Uterus (tissue), 4 donors: Measurements from ENCODE around the gene STRADA. TPM values are rescaled to one million over a fixed set of nuclear protein-coding genes. Genes with fewer than 3 reads are reported as not detected.
A peak's percentile ranks its signal among the peaks of the same experiment; 100 is the strongest.

Source experiments
- DNase-seq, 2 donors: peaks; one replicate each; pipeline ENCODE4 v3.0.0-alpha.2; 2019 to 2020
- H3K27ac ChIP-seq, 2 donors: fragments of 200-600 bp; sonication (generic); 1 replicate in 1 of 2; 2 replicates in 1 of 2; pipeline ENCODE4 v1.5.1; 2016 to 2018
- H3K27me3 ChIP-seq, 2 donors: fragments of 200-600 bp; sonication (generic); one replicate each; pipeline ENCODE4 v1.5.1; 2018 to 2019; ENCODE audit warnings: control low read depth in 1 of 2
- H3K36me3 ChIP-seq, 2 donors: fragments of 200-600 bp; sonication (generic); one replicate each; pipeline ENCODE4 v1.5.1; 2019; ENCODE audit warnings: control low read depth in 1 of 2
- H3K4me1 ChIP-seq, 2 donors: fragments of 200-600 bp; sonication (generic); one replicate each; pipeline ENCODE4 v1.5.1; 2018 to 2019; ENCODE audit warnings: control low read depth in 1 of 2
- H3K4me3 ChIP-seq, 2 donors: fragments of 200-600 bp; sonication (generic); 1 replicate in 1 of 2; 2 replicates in 1 of 2; pipeline ENCODE4 v1.5.1; 2018 to 2019; ENCODE audit warnings: mild to moderate bottlenecking in 1 of 2
- H3K9me3 ChIP-seq, 2 donors: fragments of 200-600 bp; sonication (generic); one replicate each; pipeline ENCODE4 v1.5.1; 2019; ENCODE audit warnings: control low read depth in 1 of 2
- POLR2A ChIP-seq, 2 donors: fragments of 450-650 bp; IDR thresholded peaks; one replicate each; pipeline ENCODE4 v1.6.1; 2016; ENCODE audit warnings: antibody characterized with exemption in 2 of 2, mild to moderate bottlenecking in 1 of 2, moderate library complexity in 1 of 2
- intact Hi-C: fragments of 100-400 bp; cut with DNase I; formaldehyde crosslinking; loops from one replicate; pipeline ENCODE4 v1.15.1; 2023; ENCODE audit warnings: low total_unique reads
- total RNA-seq, 4 donors: library from RNA; depleted of rRNA in 3 of 4; stranded (reverse); fragments of >200 nt in 3 of 4; gene quantifications; one replicate each; pipeline versions ENCODE4 v1.1.0 to v1.2.4, GENCODE V29; 2014 to 2023
- TF ChIP-seq, protein P1 (sequence below), 4 experiments: fragments of 200-600 bp in 2 of 4; fragments of 450-650 bp in 2 of 4; sonication (generic) in 2 of 4; IDR thresholded peaks; one replicate each; pipeline ENCODE4 v1.5.1; 2016 to 2019; ENCODE audit warnings: antibody characterized with exemption in 4 of 4, mild to moderate bottlenecking in 2 of 4, moderate library complexity in 1 of 4
- donor health status: DM: yes; HTN: yes; CAD: no.

The STRADA gene
- total RNA-seq, 4 donors from 2014 or later, result 14.1 to 60.9 (median 27.9) TPM

DNA sequence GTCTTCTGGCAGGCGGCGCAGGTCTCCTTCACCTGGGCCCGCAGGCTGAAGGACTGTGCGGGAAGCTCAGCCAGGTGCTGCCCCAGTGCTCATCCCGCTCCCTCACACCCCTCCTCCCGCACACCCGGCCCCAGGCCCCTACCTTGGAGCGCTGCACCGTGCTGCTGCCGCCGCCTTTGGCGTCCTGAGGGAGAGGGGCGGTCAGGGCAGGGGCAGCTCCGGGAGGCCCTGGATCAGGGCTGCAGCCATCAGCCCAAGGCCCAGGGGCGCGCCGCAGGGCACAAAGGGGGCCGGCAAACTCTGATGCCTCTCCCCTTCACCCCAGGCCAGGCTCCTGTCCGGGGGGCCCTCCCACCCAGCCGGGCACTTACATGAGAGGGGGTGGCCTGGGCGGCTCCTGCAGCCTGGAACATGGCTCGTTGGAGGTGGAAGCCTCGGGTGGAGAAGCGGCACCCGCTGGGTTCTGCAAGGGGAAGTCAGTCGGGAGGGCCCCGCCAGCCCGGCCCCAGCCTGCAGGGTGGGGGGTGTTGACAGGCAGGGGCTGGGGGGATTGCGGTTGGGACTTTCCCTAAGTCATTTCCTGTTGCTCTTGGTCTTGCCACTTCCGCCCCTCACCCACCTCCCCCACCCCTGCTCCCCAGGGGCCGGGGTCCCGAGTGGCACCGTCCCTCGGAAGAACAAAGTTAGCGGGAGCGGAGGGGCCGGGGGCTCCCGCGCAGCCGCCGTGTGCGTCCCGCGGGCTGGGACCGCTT, 42.5 kb downstream of the STRADA start:
- DNase-seq, result peak in 1 of 2 donors; percentile 33
- Histone ChIP-seq H3K36me3 (no peaks in the 10 kb centered on the region), H3K27ac (peak overlapping the region; percentile 31 to 73), H3K27me3 (no peaks in the 10 kb centered on the region), H3K4me3 (peak overlapping the region in 1 of 2 donors; percentile 64), H3K9me3 (no peaks in the 10 kb centered on the region), H3K4me1 (peaks cover 0 to 10% of the 10 kb centered on the region in 2 donors)
- no peak for TF ChIP-seq POLR2A (IDR thresholded peaks at IDR 0.05)
- TF ChIP-seq, protein P1, sequence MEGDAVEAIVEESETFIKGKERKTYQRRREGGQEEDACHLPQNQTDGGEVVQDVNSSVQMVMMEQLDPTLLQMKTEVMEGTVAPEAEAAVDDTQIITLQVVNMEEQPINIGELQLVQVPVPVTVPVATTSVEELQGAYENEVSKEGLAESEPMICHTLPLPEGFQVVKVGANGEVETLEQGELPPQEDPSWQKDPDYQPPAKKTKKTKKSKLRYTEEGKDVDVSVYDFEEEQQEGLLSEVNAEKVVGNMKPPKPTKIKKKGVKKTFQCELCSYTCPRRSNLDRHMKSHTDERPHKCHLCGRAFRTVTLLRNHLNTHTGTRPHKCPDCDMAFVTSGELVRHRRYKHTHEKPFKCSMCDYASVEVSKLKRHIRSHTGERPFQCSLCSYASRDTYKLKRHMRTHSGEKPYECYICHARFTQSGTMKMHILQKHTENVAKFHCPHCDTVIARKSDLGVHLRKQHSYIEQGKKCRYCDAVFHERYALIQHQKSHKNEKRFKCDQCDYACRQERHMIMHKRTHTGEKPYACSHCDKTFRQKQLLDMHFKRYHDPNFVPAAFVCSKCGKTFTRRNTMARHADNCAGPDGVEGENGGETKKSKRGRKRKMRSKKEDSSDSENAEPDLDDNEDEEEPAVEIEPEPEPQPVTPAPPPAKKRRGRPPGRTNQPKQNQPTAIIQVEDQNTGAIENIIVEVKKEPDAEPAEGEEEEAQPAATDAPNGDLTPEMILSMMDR (IDR thresholded peaks at IDR 0.05), result no peak
- intact Hi-C loops, result no loop called here

DNA sequence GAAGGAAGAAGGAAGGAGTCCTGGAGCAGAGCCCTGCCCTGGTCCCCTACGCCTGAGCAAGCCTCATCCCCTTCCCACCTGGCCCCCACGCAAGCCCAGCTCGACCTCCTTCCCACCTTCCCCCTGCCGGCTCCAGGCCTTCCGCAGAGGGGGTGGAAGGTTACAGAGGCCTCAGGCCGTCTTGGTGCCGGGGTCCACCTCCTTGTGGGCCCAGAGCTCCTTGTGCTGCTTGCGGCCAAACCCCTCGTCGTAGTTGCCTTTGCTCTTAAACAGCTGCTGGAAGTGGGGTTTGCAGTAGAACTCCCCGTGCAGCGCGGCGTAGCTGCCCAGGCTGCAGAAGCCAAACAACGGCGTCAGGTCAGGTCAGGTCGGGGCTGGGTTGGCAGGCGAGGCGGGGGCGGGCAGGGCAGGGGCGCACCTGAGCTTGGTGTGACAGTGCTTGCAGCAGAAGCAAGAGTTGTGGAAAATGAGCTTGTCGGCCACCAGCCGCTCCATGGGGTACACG, 43.2 kb downstream of the STRADA start:
- no peaks in the 10 kb centered on the region for H3K27me3 ChIP-seq
- peaks cover 0 to 10% of the 10 kb centered on the region in 2 donors for H3K4me1 ChIP-seq
- TF ChIP-seq, protein P1 (IDR thresholded peaks at IDR 0.05), result no peak
- no peak for TF ChIP-seq POLR2A (IDR thresholded peaks at IDR 0.05)
- peak overlapping the region in 1 of 2 donors; percentile 73 for H3K27ac ChIP-seq
- H3K9me3 ChIP-seq, result no peaks in the 10 kb centered on the region
- intact Hi-C loops, result no loop called here
- no peaks in the 10 kb centered on the region for H3K36me3 ChIP-seq
- H3K4me3 ChIP-seq, result no peak overlapping the region
- no peak for DNase-seq

DNA sequence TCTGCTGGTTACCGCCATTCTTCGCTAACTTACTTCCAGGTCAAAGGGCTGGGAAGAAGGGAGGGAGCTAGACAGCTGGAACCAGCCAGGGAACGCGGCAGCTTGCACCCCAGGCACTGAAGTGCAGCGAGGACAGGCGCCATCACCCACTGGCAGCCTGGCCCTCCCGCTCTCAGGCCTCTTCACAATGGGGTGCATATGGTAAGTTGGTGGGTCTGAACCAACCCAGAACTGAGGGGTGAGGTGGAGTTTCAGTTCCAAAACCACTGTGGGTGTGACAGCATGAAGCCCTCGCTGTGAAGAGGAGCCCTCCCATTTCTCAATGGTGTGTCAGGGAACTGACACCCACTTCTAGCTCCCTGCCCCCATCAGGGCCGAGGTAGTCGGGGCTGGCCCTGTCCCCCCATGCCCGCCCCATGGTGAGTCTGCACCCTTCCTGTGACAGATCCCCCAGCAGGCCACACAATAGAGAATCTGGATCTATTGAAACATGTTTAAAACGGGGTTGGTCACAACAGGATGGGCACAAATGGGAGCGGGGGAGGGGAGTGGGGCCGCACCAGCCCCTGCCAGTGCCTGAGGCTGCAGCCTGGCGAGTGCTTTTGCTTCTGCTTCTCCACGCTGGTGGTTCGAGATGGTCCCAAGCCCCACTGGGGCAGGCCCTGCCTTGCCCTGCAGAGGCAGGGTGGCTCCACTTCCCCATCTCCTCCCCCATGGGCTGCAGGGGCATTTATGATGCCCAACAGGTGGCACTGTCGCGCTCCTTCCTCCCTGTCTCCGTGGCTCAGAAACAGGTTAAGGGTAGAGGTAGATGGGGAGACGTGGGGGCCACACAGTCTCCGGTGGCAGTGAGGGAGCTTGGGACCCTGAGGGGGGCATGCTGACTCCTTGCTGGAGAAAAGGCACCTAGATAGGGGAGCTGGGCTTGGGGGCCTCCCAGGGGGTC, 44.0 kb downstream of the STRADA start:
- Histone ChIP-seq H3K27ac (no peak overlapping the region), H3K27me3 (no peaks in the 10 kb centered on the region), H3K36me3 (no peaks in the 10 kb centered on the region), H3K4me1 (peaks cover 0 to 10% of the 10 kb centered on the region in 2 donors), H3K9me3 (no peaks in the 10 kb centered on the region), H3K4me3 (no peak overlapping the region)
- intact Hi-C loops, result no loop called here
- TF ChIP-seq POLR2A (IDR thresholded peaks at IDR 0.05), result no peak
- TF ChIP-seq, protein P1 (IDR thresholded peaks at IDR 0.05), result peak in 1 of 4 experiments; percentile 14
- DNase-seq, result no peak

DNA sequence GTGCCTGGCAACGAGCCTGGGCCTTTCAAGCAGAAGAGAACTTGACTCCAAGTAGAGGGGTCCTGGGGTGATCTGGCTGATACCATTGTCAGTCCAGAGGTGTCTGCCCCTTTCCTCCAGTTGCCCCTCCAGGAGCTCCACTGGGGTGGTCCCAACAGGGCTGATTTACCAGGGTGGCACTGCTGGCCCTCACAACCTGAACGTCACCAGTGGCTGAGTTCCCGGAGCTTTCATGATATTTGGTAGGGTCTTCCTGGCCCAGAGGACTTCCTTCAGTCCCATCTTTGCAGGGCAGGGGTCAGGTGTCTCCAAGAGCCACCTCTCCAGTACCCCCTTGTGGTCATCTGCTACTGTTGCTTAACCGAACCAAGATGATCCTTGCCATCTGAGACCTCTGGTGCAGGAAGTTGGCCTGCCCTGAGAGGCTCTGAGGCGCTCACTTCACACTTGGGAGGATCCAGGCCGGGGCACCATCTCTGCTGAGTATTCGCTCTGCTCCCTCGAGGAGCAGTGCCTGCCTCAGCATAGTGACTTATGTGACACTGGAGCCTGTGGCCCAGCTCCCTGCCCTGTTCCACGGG, 45.1 kb downstream of the STRADA start:
- H3K36me3 ChIP-seq, result no peaks in the 10 kb centered on the region
- intact Hi-C loops, result no loop called here
- H3K4me1 ChIP-seq, result peaks cover 0 to 10% of the 10 kb centered on the region in 2 donors
- H3K9me3 ChIP-seq, result no peaks in the 10 kb centered on the region
- no peak overlapping the region for H3K4me3 ChIP-seq
- H3K27me3 ChIP-seq, result no peaks in the 10 kb centered on the region
- no peak for DNase-seq
- TF ChIP-seq, protein P1 (IDR thresholded peaks at IDR 0.05), result peak in 3 of 4 experiments; percentile 16 to 23 (median 21)
- TF ChIP-seq POLR2A (IDR thresholded peaks at IDR 0.05), result no peak
- H3K27ac ChIP-seq, result no peak overlapping the region
